Heart left ventricle (tissue), 13 donors: Measurements from ENCODE around the gene DTX1.

Source experiments
- POLR2A ChIP-seq, 2 donors: fragments of 450-650 bp; IDR thresholded peaks; one replicate each; pipeline ENCODE4 v1.6.1; 2017; ENCODE audit warnings: antibody characterized with exemption in 2 of 2, mild to moderate bottlenecking in 2 of 2, moderate library complexity in 2 of 2
- TF ChIP-seq, protein P1 (sequence below), 12 donors: fragments of 200-600 bp; sonication (generic) in 4 of 12; IDR thresholded peaks; one replicate each; pipeline versions ENCODE4 v1.5.0 to v1.8.0; 2018 to 2022; ENCODE audit warnings: antibody characterized with exemption in 12 of 12, mild to moderate bottlenecking in 5 of 12
- donor health status: ischemic (EF 13 %, LVEDD 7.1; RV severe dilation, severe dysfunction).
- donor health status: DM: no; HTN: yes; CAD: no.
- donor health status: DM: no; HTN: no; CAD: no.
- donor health status: ischemic (EF 25% LVEDD 6.9; RV normal size, moderate dysfunction).
- donor health status: ischemic (EF 25% LVEDD 5.7; RV mildly dilated, moderate dysfunction).
- donor health status: ischemic (EF 35%, LVEDD 5.7; RV mildly dilated, moderate dysfunction).
- donor health status: nonischemic (EF 11% LVEDD 7.7; RV severe dilation, severe dysfunction).
- donor health status: DM: yes; HTN: yes; CAD: no.
- donor health status: PGD.
- donor health status: ischemic (EF 29% LVEDD 5.4; RV normal size, mild dysfunction).
- donor health status: nonischemic (EF 23%, LVEDD 6.1; RV moderate dilation, normal function).

DNA sequence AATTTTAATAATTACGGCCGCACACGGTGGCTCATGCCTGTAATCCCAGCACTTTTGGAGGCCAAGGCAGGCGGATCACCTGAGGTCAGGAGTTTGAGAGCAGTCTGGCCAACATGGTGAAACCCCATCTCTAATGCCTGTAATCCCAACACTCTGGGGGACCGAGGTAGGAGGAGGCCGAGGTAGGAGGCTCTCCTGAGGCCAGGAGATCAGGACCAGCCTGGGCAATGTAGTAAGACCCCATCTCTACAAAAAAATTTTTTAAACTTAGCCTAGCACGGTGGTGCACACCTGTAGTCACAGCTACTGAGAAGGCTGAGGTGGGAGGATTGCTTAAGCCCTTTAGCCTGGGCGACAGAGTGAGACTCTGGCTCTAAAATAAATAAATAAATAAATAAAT is 87.4 kb downstream of the DTX1 start:
- TF ChIP-seq POLR2A (IDR thresholded peaks at IDR 0.05), result no peak
- TF ChIP-seq, protein P1, sequence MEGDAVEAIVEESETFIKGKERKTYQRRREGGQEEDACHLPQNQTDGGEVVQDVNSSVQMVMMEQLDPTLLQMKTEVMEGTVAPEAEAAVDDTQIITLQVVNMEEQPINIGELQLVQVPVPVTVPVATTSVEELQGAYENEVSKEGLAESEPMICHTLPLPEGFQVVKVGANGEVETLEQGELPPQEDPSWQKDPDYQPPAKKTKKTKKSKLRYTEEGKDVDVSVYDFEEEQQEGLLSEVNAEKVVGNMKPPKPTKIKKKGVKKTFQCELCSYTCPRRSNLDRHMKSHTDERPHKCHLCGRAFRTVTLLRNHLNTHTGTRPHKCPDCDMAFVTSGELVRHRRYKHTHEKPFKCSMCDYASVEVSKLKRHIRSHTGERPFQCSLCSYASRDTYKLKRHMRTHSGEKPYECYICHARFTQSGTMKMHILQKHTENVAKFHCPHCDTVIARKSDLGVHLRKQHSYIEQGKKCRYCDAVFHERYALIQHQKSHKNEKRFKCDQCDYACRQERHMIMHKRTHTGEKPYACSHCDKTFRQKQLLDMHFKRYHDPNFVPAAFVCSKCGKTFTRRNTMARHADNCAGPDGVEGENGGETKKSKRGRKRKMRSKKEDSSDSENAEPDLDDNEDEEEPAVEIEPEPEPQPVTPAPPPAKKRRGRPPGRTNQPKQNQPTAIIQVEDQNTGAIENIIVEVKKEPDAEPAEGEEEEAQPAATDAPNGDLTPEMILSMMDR (IDR thresholded peaks at IDR 0.05), result no peak
